Cardiac fibroblast (primary cell): Measurements from ENCODE around the gene CCK.

Source experiments
- DNase-seq, 2 donors: peaks; one replicate each; pipeline versions ENCODE4 v3.0.0 to v3.0.0-alpha.2; 2010; ENCODE audit warnings: low read depth in 2 of 2
- H3K4me3 ChIP-seq, 2 donors: replicated peaks in 1 of 2; 1 replicate in 1 of 2; 2 replicates in 1 of 2; pipeline ENCODE4 v1.5.1; 2011; ENCODE audit warnings: low read depth in 2 of 2, low read length in 2 of 2, mild to moderate bottlenecking in 2 of 2, moderate library complexity in 1 of 2
- TF ChIP-seq, protein P1 (sequence below): IDR thresholded peaks from one replicate; pipeline ENCODE4 v1.5.1; 2011; ENCODE audit warnings: low read depth, mild to moderate bottlenecking, low read length, inconsistent platforms

Gene CCK

GRCh38 chr3:42246091-42246490 is 19.9 kb downstream of the CCK start:
- no peak for DNase-seq
- TF ChIP-seq, protein P1, sequence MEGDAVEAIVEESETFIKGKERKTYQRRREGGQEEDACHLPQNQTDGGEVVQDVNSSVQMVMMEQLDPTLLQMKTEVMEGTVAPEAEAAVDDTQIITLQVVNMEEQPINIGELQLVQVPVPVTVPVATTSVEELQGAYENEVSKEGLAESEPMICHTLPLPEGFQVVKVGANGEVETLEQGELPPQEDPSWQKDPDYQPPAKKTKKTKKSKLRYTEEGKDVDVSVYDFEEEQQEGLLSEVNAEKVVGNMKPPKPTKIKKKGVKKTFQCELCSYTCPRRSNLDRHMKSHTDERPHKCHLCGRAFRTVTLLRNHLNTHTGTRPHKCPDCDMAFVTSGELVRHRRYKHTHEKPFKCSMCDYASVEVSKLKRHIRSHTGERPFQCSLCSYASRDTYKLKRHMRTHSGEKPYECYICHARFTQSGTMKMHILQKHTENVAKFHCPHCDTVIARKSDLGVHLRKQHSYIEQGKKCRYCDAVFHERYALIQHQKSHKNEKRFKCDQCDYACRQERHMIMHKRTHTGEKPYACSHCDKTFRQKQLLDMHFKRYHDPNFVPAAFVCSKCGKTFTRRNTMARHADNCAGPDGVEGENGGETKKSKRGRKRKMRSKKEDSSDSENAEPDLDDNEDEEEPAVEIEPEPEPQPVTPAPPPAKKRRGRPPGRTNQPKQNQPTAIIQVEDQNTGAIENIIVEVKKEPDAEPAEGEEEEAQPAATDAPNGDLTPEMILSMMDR = no peak
- no peak overlapping the region for H3K4me3 ChIP-seq

- TF ChIP-seq, protein P1 = no peak
- DNase-seq = no peak
- no peak overlapping the region for H3K4me3 ChIP-seq
These were observed 29.4 kb downstream of the CCK start for GRCh38 chr3:42236611-42237010.

DNA sequence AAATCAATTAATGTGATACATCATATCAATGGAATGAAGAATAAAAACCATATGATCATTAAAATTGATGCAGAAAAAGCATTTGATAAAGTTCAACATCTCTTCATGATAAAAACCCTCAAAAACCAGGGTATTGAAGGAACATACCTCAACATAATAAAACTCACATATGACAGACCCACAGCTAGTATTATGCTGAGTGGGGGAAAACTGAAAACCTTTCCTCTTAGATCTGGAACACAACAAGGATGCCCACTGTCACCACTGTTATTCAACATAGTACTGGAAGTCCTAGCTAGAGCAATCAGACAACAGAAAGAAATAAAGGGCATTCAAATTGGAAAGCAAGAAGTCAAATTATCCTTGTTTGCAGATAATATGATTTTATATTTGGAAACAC is 30.5 kb downstream of the CCK start:
- DNase-seq = no peak
- H3K4me3 ChIP-seq = no peak overlapping the region
- TF ChIP-seq, protein P1 = no peak

DNA sequence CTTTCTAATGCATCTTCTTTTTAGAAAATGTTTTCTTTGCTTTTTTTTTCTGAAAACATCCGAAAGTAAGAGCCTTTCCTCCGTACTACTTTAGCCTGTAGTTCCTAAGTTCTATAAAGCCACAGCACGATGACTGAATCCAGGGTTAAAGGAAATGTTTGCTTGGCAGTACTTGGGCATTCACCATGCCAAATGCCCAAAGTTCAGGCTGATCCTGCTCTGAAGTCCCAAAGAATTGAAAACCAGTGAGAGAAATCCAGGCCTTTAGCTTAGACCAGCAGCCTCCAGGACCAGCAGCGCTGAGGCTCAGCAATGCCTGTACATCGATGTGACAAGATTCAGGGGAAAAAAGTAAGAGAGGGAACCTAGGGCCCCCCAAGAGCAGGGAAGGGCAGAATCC is 35.1 kb downstream of the CCK start:
- no peak for DNase-seq
- TF ChIP-seq, protein P1 = no peak
- H3K4me3 ChIP-seq = no peak overlapping the region

- TF ChIP-seq, protein P1 = peak; percentile 58
- peak overlapping the region in 1 of 2 donors; percentile 15 for H3K4me3 ChIP-seq
- DNase-seq = peak; percentile 70 to 76
These were observed 35.9 kb downstream of the CCK start for GRCh38 chr3:42229942-42230688.

- H3K4me3 ChIP-seq = no peak overlapping the region
- no peak for DNase-seq
- TF ChIP-seq, protein P1 = no peak
These were observed 36.6 kb downstream of the CCK start for GRCh38 chr3:42229266-42229941.
